GM12874 (cell line): ENCODE data around the gene SLIT3.

Source experiments
- TF ChIP-seq, protein P1 (sequence below): IDR thresholded peaks from 2 replicates; pipeline ENCODE4 v1.5.1; 2011; ENCODE audit warnings: low read depth, mild to moderate bottlenecking, control low read depth, low read length, moderate library complexity; ENCODE audit not compliant: insufficient read depth

SLIT3 gene

GRCh38 chr5:168925160-168925559 lies 375.8 kb downstream of the SLIT3 start:
- TF ChIP-seq, protein P1, sequence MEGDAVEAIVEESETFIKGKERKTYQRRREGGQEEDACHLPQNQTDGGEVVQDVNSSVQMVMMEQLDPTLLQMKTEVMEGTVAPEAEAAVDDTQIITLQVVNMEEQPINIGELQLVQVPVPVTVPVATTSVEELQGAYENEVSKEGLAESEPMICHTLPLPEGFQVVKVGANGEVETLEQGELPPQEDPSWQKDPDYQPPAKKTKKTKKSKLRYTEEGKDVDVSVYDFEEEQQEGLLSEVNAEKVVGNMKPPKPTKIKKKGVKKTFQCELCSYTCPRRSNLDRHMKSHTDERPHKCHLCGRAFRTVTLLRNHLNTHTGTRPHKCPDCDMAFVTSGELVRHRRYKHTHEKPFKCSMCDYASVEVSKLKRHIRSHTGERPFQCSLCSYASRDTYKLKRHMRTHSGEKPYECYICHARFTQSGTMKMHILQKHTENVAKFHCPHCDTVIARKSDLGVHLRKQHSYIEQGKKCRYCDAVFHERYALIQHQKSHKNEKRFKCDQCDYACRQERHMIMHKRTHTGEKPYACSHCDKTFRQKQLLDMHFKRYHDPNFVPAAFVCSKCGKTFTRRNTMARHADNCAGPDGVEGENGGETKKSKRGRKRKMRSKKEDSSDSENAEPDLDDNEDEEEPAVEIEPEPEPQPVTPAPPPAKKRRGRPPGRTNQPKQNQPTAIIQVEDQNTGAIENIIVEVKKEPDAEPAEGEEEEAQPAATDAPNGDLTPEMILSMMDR: no peak

DNA sequence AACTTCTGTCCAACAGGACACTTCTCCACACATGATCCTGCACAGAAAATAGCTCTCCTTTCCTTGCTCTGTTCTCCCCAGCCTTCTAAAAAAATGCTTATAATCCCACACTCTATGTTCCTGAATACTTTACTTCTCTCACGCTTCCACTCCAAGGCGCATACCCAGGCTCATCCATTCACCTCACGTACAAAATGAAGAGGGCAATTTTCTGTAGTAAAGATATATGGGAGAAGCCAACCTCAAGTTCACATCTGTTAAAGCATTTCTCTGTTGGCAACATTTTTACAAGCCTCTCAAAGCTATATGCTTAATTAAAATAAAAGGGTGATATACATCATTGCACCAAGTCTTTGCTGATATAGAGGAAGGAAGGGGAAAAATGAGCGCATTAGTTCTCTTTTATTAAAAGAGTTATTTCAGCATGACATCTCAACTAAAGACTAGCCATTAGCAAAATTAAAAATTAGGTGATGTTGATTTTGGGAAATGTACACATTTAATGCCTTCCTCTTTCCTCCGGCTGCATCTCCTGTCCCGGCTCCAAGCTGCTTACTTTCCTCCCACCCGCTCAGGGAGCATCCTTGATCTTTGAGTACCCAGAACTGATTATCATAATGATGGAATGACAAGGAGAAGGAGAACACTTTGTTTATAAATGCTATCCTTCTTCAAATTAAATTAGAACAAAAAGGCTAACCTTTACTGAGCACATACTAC lies 379.6 kb downstream of the SLIT3 start:
- TF ChIP-seq, protein P1: no peak

- TF ChIP-seq, protein P1: no peak
Measured at GRCh38 chr5:168920019-168920810, 380.7 kb downstream of the SLIT3 start.

DNA sequence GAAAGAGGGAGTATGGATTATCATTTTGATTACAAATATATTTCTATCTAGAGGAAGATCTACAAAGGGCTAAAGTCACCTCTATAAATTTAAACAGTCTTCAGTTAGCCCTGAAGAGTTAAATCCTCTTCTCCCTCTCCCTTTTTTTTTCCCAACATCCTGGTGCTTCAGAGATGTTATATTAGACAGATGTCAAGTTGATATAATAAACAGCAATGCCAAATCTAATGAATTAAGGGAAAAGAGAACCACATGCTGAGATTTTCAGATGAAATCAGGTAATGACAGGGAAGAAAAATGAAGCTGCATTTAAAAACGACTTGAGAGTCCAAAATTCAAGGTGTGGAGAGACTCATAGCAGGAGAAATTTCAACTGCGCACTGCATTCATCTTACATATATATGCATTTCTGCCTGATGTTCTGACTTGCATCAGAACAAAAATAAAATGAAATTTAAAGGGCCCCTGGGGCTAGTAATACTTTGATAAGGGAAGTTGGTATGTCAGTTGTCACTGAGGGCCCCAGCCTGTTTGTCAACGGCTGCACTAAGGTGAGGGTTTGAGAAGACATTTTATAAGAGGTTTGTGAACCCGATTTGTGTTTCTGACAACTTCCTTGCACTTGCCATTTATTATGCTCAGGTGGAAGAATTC lies 382.9 kb downstream of the SLIT3 start:
- TF ChIP-seq, protein P1: no peak

DNA sequence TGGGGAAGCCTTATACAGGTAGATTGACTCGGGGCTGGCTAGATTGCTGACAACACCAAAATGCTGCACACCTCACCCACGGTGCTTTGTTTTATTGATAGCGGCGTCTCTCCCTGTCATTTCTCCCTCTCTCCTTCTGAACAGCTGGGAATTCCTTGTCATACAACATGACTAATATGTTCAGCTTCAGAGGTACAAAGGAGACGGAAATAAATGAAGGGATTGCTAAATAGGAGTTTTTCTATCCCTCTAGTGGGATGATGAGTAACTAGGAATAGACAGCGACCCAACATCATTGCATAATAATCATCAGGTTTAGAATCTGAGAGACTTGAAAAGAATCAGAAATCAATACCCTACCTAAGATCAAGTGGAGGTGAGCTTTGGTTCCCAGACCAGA lies 384.1 kb downstream of the SLIT3 start:
- TF ChIP-seq, protein P1: no peak

DNA sequence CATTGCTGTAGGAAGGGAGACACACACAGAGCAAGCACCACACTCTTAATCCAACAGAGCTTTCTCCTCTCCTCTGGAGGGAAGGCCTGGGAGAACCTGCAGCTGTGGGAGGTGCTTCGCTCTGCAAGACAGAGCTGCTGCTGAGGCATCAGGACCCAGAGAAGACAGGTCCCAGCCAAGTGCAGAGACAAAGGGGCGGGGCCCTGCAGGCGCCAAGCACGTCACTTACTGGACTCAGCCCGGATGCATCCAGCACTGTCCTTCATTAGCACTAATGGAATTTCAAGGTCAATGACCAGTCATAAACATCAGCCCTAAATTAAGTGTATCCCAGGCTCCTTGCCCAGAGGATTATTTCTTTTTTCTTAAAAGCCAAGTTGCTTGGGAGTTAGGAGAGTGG lies 384.7 kb downstream of the SLIT3 start:
- TF ChIP-seq, protein P1: no peak

DNA sequence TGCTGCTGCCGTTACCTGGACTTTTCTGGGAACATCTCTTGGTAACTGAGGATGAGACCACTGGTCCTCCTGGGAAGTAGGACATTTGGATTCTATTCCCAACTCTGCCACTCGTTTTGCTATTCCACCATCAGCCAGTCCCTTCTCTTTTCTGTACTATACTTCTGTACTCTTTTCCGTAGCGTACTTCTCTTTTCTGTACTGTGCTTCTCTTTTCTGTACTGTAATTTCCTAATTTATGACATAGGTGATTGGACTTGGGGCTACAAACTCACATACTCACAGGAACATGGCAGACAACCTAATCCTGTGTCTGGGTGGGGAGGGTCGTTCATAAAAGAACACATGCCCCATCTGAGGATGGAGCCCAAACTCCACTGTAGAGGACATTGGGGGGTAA lies 386.4 kb downstream of the SLIT3 start:
- TF ChIP-seq, protein P1: no peak
